IMR-90 (cell line): ENCODE results near the gene BRCA1. TPM values are rescaled to one million over a fixed set of nuclear protein-coding genes. Genes with fewer than 3 reads are reported as not detected.

Source experiments
- ATAC-seq: fragments of 200-7000 bp; cut with Tn5 transposase; 2 replicates; pipeline ENCODE4 v1.9.1; 2020; ENCODE audit warnings: low read depth, mild to moderate bottlenecking, moderate library complexity
- BruUV-seq: library from RNA; stranded (reverse); fragments of 400-500 nt; replicated peaks from 2 replicates; lab custom pipeline; 2021; lab: Mats Ljungman, UMichigan
- CTCF ChIA-PET: fragments of 300-600 bp; formaldehyde crosslinking; extraction: SDS; loops from one replicate; lab custom pipeline; 2021; ENCODE audit warnings: antibody characterized with exemption; lab: Yijun Ruan, JAX
- POLR2A ChIA-PET: fragments of 300-600 bp; sonication (Branson Sonifier 250); formaldehyde crosslinking; loops from one replicate; lab custom pipeline; 2022; ENCODE audit warnings: antibody characterized with exemption; ENCODE audit not compliant: unreplicated experiment; lab: Charles Lee
- DNase-seq: peaks from one replicate; pipeline ENCODE4 v3.0.0; 2013
- H2AFZ ChIP-seq: replicated peaks from 2 replicates; pipeline ENCODE3; 2013; ENCODE audit warnings: low read length, mild to moderate bottlenecking; ENCODE audit not compliant: poor library complexity
- H2AK5ac ChIP-seq: 2 replicates; pipeline ENCODE4 v1.6.1; 2013; ENCODE audit warnings: low read depth, low read length, inconsistent platforms
- H2AK9ac ChIP-seq: replicated peaks from 2 replicates; pipeline ENCODE3; 2013; ENCODE audit warnings: mild to moderate bottlenecking, low read depth, low read length, moderate library complexity; ENCODE audit not compliant: poor library complexity
- H2BK120ac ChIP-seq: 2 replicates; pipeline ENCODE4 v1.6.1; 2013; ENCODE audit warnings: low read depth, low read length, inconsistent platforms
- H2BK15ac ChIP-seq: 3 replicates; pipeline ENCODE4 v1.6.1; 2013; ENCODE audit warnings: low read depth, low read length, inconsistent platforms
- H2BK20ac ChIP-seq: 2 replicates; pipeline ENCODE4 v1.6.1; 2013; ENCODE audit warnings: low read depth, mild to moderate bottlenecking, inconsistent platforms, low read length, moderate library complexity
- H2BK5ac ChIP-seq: 2 replicates; pipeline ENCODE4 v1.6.1; 2013; ENCODE audit warnings: mild to moderate bottlenecking, low read depth, low read length, inconsistent platforms; ENCODE audit not compliant: poor library complexity, severe bottlenecking
- H3K14ac ChIP-seq: replicated peaks from 2 replicates; pipeline ENCODE4 v1.6.1; 2013; ENCODE audit warnings: low read depth, low read length, inconsistent platforms
- H3K18ac ChIP-seq: 2 replicates; pipeline ENCODE4 v1.6.1; 2013; ENCODE audit warnings: low read depth, low read length, control low read depth
- H3K23ac ChIP-seq: 2 replicates; pipeline ENCODE4 v1.6.1; 2013; ENCODE audit warnings: low read depth, low read length, inconsistent platforms
- H3K27ac ChIP-seq: 2 replicates; pipeline ENCODE4 v1.5.1; 2013; ENCODE audit warnings: mild to moderate bottlenecking, control low read depth, low read length; ENCODE audit not compliant: insufficient read depth
- H3K27me3 ChIP-seq: 2 replicates; pipeline ENCODE4 v1.6.1; 2013; ENCODE audit warnings: low read length; ENCODE audit not compliant: control insufficient read depth, insufficient read depth
- H3K36me3 ChIP-seq: 2 replicates; pipeline ENCODE4 v1.6.1; 2013; ENCODE audit warnings: low read length, mixed read lengths; ENCODE audit not compliant: control insufficient read depth, insufficient read depth
- H3K4ac ChIP-seq: 2 replicates; pipeline ENCODE4 v1.6.1; 2013; ENCODE audit warnings: low read depth, low read length, inconsistent platforms
- H3K4me1 ChIP-seq: 2 replicates; pipeline ENCODE4 v1.6.1; 2013; ENCODE audit warnings: low read length, mixed read lengths; ENCODE audit not compliant: control insufficient read depth, insufficient read depth
- H3K4me2 ChIP-seq: 2 replicates; pipeline ENCODE4 v1.6.1; 2013; ENCODE audit warnings: low read depth, mild to moderate bottlenecking, control low read depth, low read length, moderate library complexity
- H3K4me3 ChIP-seq: 2 replicates; pipeline ENCODE4 v1.5.1; 2013; ENCODE audit warnings: low read depth, mild to moderate bottlenecking, control low read depth, low read length, moderate library complexity; ENCODE audit not compliant: insufficient read depth
- H3K56ac ChIP-seq: 2 replicates; pipeline ENCODE4 v1.6.1; 2013; ENCODE audit warnings: low read length, inconsistent platforms; ENCODE audit not compliant: insufficient read depth; ENCODE audit errors: extremely low read depth
- H3K79me1 ChIP-seq, 2 experiments: 2 replicates each; pipeline ENCODE4 v1.6.1; 2013; ENCODE audit warnings: low read length in 2 of 2, inconsistent platforms in 1 of 2, low read depth in 1 of 2
- H3K9ac ChIP-seq: 2 replicates; pipeline ENCODE4 v1.6.1; 2013; ENCODE audit warnings: low read depth, low read length, control low read depth
- H3K9me1 ChIP-seq: 2 replicates; pipeline ENCODE4 v1.6.1; 2013; ENCODE audit warnings: low read length, inconsistent platforms; ENCODE audit not compliant: insufficient read depth
- H3K9me3 ChIP-seq: 2 replicates; pipeline ENCODE4 v1.6.1; 2013; ENCODE audit warnings: low read length; ENCODE audit not compliant: control insufficient read depth, insufficient read depth
- H4K20me1 ChIP-seq: 2 replicates; pipeline ENCODE4 v1.6.1; 2013; ENCODE audit warnings: low read length, inconsistent platforms; ENCODE audit not compliant: insufficient read depth
- H4K5ac ChIP-seq: 2 replicates; pipeline ENCODE4 v1.6.1; 2013; ENCODE audit warnings: mild to moderate bottlenecking, low read depth, low read length, control low read depth
- H4K8ac ChIP-seq, 2 experiments: 2 replicates each; pipeline ENCODE4 v1.6.1; 2013; ENCODE audit warnings: low read depth in 2 of 2, low read length in 2 of 2, control low read depth in 1 of 2, inconsistent platforms in 1 of 2
- H4K91ac ChIP-seq: 2 replicates; pipeline ENCODE4 v1.6.1; 2013; ENCODE audit warnings: low read depth, low read length, inconsistent platforms; ENCODE audit not compliant: insufficient read depth
- BHLHE40 ChIP-seq: fragments of 150-350 bp; IDR thresholded peaks from 2 replicates; pipeline ENCODE4 v1.6.1; 2016; ENCODE audit warnings: mild to moderate bottlenecking, low read depth, low read length
- CEBPB ChIP-seq: IDR thresholded peaks from 2 replicates; pipeline ENCODE4 v1.6.1; 2012; ENCODE audit warnings: low read depth, low read length, improper control_type of control experiment
- CHD1 ChIP-seq: IDR thresholded peaks from 2 replicates; pipeline ENCODE4 v1.6.1; 2012; ENCODE audit warnings: low read depth, low read length, improper control_type of control experiment
- MAFK ChIP-seq: IDR thresholded peaks from 2 replicates; pipeline ENCODE4 v1.6.1; 2012; ENCODE audit warnings: low read depth, low read length, improper control_type of control experiment
- MAZ ChIP-seq: IDR thresholded peaks from 2 replicates; pipeline ENCODE4 v1.6.1; 2012; ENCODE audit warnings: low read depth, mild to moderate bottlenecking, low read length, improper control_type of control experiment, moderate library complexity, borderline replicate concordance
- MXI1 ChIP-seq: IDR thresholded peaks from 2 replicates; pipeline ENCODE4 v1.6.1; 2012; ENCODE audit warnings: low read depth, mild to moderate bottlenecking, low read length, moderate library complexity, borderline replicate concordance
- NFE2L2 ChIP-seq: fragments of 150-350 bp; IDR thresholded peaks from 2 replicates; pipeline ENCODE4 v1.6.1; 2016; ENCODE audit warnings: low read depth, mild to moderate bottlenecking, low read length
- POLR2A ChIP-seq: IDR thresholded peaks from 2 replicates; pipeline ENCODE4 v1.6.1; 2012; ENCODE audit warnings: mild to moderate bottlenecking, low read depth, low read length
- RAD21 ChIP-seq: IDR thresholded peaks from 2 replicates; pipeline ENCODE4 v1.6.1; 2012; ENCODE audit warnings: low read length, improper control_type of control experiment
- RCOR1 ChIP-seq: IDR thresholded peaks from 2 replicates; pipeline ENCODE4 v1.6.1; 2012; ENCODE audit warnings: mild to moderate bottlenecking, low read length, improper control_type of control experiment; ENCODE audit not compliant: insufficient replicate concordance
- RFX5 ChIP-seq: IDR thresholded peaks from 2 replicates; pipeline ENCODE4 v1.8.0; 2012; ENCODE audit warnings: low read depth, mild to moderate bottlenecking, low read length, moderate library complexity
- SMC3 ChIP-seq: fragments of 150-350 bp; IDR thresholded peaks from 2 replicates; pipeline ENCODE4 v1.6.1; 2016; ENCODE audit warnings: low read depth, mild to moderate bottlenecking, antibody characterized with exemption, low read length, moderate library complexity
- WGBS, 2 experiments: methylation state at CpG; one replicate each; pipeline versions ENCODE4 v1.1.5 to v1.1.7; 2013; ENCODE audit warnings: missing lambda C conversion rate in 2 of 2; ENCODE audit not compliant: insufficient read length in 1 of 2; ENCODE audit errors: extremely low coverage in 2 of 2; 5-methylcytosine and 5-hydroxymethylcytosine counted together
- dilution Hi-C: fragments of 300-500 bp; cut with HindIII; formaldehyde crosslinking; loops from one replicate; pipeline ENCODE4 v1.14.3; 2018; ENCODE audit warnings: low sequenced_read_pairs; ENCODE audit not compliant: unreplicated experiment
- in situ Hi-C: fragments of 300-500 bp; cut with MboI; formaldehyde crosslinking; loops from 3 replicates; pipeline ENCODE4 v1.14.3; 2019; ENCODE audit warnings: low sequenced_read_pairs, inconsistent platforms, mixed read lengths
- intact Hi-C: fragments of 100-400 bp; cut with micrococcal nuclease; formaldehyde crosslinking; loops from 2 replicates; pipeline ENCODE4 v1.10.0; 2022
- polyA plus RNA-seq, 3 experiments: library from polyadenylated mRNA; depleted of rRNA; stranded (reverse); fragments of >200 nt; gene quantifications; 2 replicates each; pipeline ENCODE4 v1.2.3, GENCODE V29; 2012; ENCODE audit warnings: low replicate concordance in 1 of 3
- total RNA-seq: library from RNA; depleted of rRNA; stranded (reverse); fragments of >200 nt; gene quantifications from 2 replicates; pipeline ENCODE4 v1.2.3, GENCODE V29; 2012
- TF ChIP-seq, protein P1 (sequence below): fragments of 150-350 bp; IDR thresholded peaks from 2 replicates; pipeline ENCODE4 v1.6.1; 2016; ENCODE audit warnings: low read depth, mild to moderate bottlenecking, low read length, moderate library complexity, borderline replicate concordance
- TF ChIP-seq, protein P2 (sequence below): fragments of 150-350 bp; IDR thresholded peaks from 2 replicates; pipeline ENCODE4 v1.6.1; 2017; ENCODE audit warnings: mild to moderate bottlenecking, antibody characterized with exemption, low read length, low read depth

The BRCA1 gene
- total and polyA plus RNA-seq, 2 of the 4 experiments (the other 2 are of a cell fraction), result 8.3 to 17.7 TPM

DNA sequence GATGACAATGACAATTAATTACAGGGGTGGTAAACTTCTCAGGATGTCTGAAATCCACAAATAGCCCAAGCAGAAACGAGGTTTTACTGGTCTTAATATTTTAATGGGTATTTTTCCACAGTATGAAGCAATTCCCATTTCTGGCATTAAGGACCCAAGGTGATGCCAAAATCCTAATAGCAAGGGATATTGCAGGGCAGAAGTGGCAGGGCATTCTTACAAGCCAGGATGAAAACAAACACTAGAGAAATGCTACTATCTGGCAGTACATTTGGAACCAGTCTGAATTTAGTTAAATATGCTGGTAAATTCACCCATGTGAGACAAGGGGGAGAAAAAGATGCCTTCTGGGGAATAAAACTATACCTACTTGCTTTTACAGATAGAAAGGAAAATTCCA lies 54.9 kb downstream of the BRCA1 start:
- Histone ChIP-seq H3K27me3 (no peaks in the 10 kb centered on the region), H3K18ac (no peak overlapping the region), H3K9me3 (no peaks in the 10 kb centered on the region), H2BK120ac (no peak overlapping the region), H4K20me1 (no peaks in the 10 kb centered on the region), H2AK9ac (no peak overlapping the region), H3K79me1 (no peaks in the 10 kb centered on the region), H3K4ac (no peak overlapping the region), H3K56ac (no peak overlapping the region), H3K14ac (no peak overlapping the region), H4K8ac (no peak overlapping the region), H2BK15ac (no peak overlapping the region), H4K91ac (no peak overlapping the region), H2BK20ac (no peak overlapping the region), H2BK5ac (no peak overlapping the region), H3K23ac (no peak overlapping the region), H3K9ac (no peak overlapping the region), H3K27ac (no peak overlapping the region), H3K4me3 (no peak overlapping the region), H3K9me1 (peaks cover 2% of the 10 kb centered on the region; the same call in 1 of the 2 replicates), H4K5ac (no peak overlapping the region), H3K4me1 (no peaks in the 10 kb centered on the region), H3K4me2 (no peak overlapping the region), H3K36me3 (peaks cover 3% of the 10 kb centered on the region; the same call in 1 of the 2 replicates), H2AFZ (no peak overlapping the region), H2AK5ac (no peak overlapping the region)
- WGBS, 2 experiments, result no CpG with 5 or more reads among the region's 1 CpG
- in situ Hi-C loops, result loop anchor here (25.0 kb wide), 1 partner anchor 108 kb away; the partner anchor contains the start of gene AARSD1
- BruUV-seq, result no TSS peak
- intact Hi-C loops, result no loop called here
- DNase-seq (no peak), ATAC-seq (no peak)
- no peak for TF ChIP-seq RFX5
- TF ChIP-seq BHLHE40, result no peak
- TF ChIP-seq, protein P1, sequence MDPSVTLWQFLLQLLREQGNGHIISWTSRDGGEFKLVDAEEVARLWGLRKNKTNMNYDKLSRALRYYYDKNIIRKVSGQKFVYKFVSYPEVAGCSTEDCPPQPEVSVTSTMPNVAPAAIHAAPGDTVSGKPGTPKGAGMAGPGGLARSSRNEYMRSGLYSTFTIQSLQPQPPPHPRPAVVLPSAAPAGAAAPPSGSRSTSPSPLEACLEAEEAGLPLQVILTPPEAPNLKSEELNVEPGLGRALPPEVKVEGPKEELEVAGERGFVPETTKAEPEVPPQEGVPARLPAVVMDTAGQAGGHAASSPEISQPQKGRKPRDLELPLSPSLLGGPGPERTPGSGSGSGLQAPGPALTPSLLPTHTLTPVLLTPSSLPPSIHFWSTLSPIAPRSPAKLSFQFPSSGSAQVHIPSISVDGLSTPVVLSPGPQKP, result no peak
- no peak for TF ChIP-seq CHD1
- no peak for TF ChIP-seq CEBPB
- TF ChIP-seq MXI1, result no peak
- TF ChIP-seq RCOR1, result no peak
- TF ChIP-seq, protein P2, sequence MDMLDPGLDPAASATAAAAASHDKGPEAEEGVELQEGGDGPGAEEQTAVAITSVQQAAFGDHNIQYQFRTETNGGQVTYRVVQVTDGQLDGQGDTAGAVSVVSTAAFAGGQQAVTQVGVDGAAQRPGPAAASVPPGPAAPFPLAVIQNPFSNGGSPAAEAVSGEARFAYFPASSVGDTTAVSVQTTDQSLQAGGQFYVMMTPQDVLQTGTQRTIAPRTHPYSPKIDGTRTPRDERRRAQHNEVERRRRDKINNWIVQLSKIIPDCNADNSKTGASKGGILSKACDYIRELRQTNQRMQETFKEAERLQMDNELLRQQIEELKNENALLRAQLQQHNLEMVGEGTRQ, result no peak
- TF ChIP-seq RAD21, result no peak
- TF ChIP-seq MAZ, result no peak
- TF ChIP-seq MAFK, result no peak
- TF ChIP-seq POLR2A, result no peak
- no peak for TF ChIP-seq NFE2L2
- TF ChIP-seq SMC3, result no peak
- POLR2A ChIA-PET, result no interaction called here
- CTCF ChIA-PET, result no interaction called here
- dilution Hi-C loops, result no loop called here
